IPS-18a (cell line): ENCODE data around the gene SCAMP2.

Source experiments
- H3K27ac ChIP-seq: one replicate; pipeline ENCODE4 v1.5.1; 2013; ENCODE audit warnings: low read length
- H3K27me3 ChIP-seq: one replicate; pipeline ENCODE4 v1.6.1; 2013; ENCODE audit warnings: mild to moderate bottlenecking, low read length; ENCODE audit not compliant: control insufficient read depth, insufficient read depth
- H3K36me3 ChIP-seq: one replicate; pipeline ENCODE4 v1.6.1; 2013; ENCODE audit warnings: low read depth, low read length; ENCODE audit not compliant: control insufficient read depth
- H3K4me1 ChIP-seq: one replicate; pipeline ENCODE4 v1.6.1; 2013; ENCODE audit warnings: low read depth, low read length; ENCODE audit not compliant: control insufficient read depth
- H3K4me3 ChIP-seq: one replicate; pipeline ENCODE4 v1.5.1; 2013; ENCODE audit warnings: low read length
- H3K9ac ChIP-seq: one replicate; pipeline ENCODE4 v1.6.1; 2013; ENCODE audit warnings: mild to moderate bottlenecking, low read length, moderate library complexity
- H3K9me3 ChIP-seq: one replicate; pipeline ENCODE4 v1.6.1; 2013; ENCODE audit warnings: low read depth, low read length; ENCODE audit not compliant: control insufficient read depth

Gene SCAMP2

GRCh38 chr15:74841891-74842373, 31.2 kb downstream of the SCAMP2 start:
- Histone ChIP-seq H3K4me3 (peak overlapping the region; percentile 80), H3K27ac (no peak overlapping the region), H3K9ac (peak overlapping the region; percentile 94), H3K36me3 (peaks cover 7% of the 10 kb centered on the region), H3K4me1 (peaks cover 12% of the 10 kb centered on the region), H3K9me3 (no peaks in the 10 kb centered on the region), H3K27me3 (no peaks in the 10 kb centered on the region)

- H3K9ac ChIP-seq: no peak overlapping the region
- no peak overlapping the region for H3K27ac ChIP-seq
- peaks cover 7% of the 10 kb centered on the region for H3K36me3 ChIP-seq
These were observed 32.1 kb downstream of the SCAMP2 start for GRCh38 chr15:74840851-74841775.

GRCh38 chr15:74839526-74840395, 33.4 kb downstream of the SCAMP2 start:
- H3K4me1 ChIP-seq: peaks cover 12% of the 10 kb centered on the region
- H3K4me3 ChIP-seq: no peak overlapping the region
- peaks cover 6% of the 10 kb centered on the region for H3K36me3 ChIP-seq
- no peak overlapping the region for H3K9ac ChIP-seq
- no peaks in the 10 kb centered on the region for H3K9me3 ChIP-seq
- no peak overlapping the region for H3K27ac ChIP-seq
- no peaks in the 10 kb centered on the region for H3K27me3 ChIP-seq

More at GRCh38 chr15:74840851-74841775, 32.1 kb downstream of the SCAMP2 start:
- H3K27me3 ChIP-seq: no peaks in the 10 kb centered on the region
- H3K4me3 ChIP-seq: no peak overlapping the region
- peaks cover 12% of the 10 kb centered on the region for H3K4me1 ChIP-seq
- H3K9me3 ChIP-seq: no peaks in the 10 kb centered on the region

DNA sequence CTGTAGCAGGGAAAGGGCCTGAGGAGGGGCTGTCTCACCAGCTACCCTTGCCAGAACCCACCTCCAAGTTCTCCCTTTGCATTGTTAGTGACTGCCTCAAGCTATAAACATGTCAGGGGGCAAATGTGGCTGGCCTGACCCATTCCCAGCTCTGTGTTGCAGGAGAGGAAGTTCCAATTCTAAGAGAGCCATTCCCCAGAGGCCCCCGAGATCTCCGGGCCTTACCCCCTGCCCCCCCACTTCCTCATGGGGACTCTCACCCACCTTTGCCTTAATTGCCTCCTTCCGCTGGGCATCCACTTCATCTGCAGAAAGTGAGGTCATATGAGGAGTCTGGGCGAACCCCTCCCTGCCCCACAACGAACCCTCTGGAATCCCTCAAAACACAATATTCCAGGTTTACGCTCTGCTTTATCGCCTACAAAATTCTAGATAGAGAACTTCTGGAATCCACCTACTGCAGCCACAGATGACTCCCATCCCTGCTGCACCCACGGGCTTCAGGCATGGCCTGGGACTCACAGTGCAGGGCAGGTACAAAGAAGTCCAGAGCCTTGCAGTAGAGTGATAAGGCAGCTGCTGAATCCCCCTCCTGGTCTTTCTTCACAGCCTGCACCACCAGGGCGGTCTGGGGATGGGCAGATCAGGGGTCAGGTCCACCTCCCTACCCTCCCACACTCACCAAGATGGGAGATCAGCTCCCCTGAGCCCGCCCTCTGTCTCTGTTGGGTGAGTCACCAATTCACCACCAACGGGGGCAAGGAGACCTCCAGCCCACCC, 34.2 kb downstream of the SCAMP2 start:
- Histone ChIP-seq H3K27ac (no peak overlapping the region), H3K9ac (no peak overlapping the region), H3K27me3 (no peaks in the 10 kb centered on the region), H3K4me3 (no peak overlapping the region), H3K4me1 (peaks cover 12% of the 10 kb centered on the region), H3K36me3 (peaks cover 3% of the 10 kb centered on the region), H3K9me3 (no peaks in the 10 kb centered on the region)

GRCh38 chr15:74838137-74838516, 35.0 kb downstream of the SCAMP2 start:
- H3K36me3 ChIP-seq: peaks cover 3% of the 10 kb centered on the region
- H3K9me3 ChIP-seq: no peaks in the 10 kb centered on the region

DNA sequence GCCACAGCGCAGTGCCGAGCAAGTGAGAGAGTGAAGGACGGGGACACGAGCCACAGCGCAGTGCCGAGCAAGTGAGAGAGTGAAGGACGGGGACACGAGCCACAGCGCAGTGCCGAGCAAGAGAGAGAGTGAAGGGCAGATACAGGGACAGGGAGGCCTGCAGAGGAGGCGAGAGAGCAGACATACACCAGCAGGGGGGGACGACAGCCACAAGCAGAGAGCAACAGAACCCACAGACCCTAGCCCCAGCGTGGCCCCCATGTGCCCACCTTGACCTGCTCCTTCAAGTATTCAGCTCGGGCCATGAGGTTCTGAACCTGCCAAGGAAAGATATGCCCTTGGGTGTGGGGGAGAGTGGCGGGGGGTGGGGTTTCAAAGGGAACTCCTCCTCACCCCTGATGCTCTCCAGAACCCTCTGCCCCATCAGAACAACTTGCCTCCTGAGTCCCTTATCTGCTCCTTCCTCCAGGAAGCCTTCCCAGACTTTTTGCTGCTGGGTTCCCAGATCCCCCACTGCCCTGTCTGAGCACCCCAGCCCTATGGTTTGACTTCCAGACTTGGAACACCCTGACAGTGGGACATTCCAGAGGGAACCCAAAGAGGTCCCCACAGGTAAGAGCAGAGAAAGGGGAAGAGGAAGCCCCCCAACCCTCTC, 35.6 kb downstream of the SCAMP2 start:
- Histone ChIP-seq H3K4me3 (no peak overlapping the region), H3K9me3 (no peaks in the 10 kb centered on the region), H3K9ac (no peak overlapping the region), H3K27me3 (no peaks in the 10 kb centered on the region), H3K36me3 (peaks cover 3% of the 10 kb centered on the region), H3K4me1 (peaks cover 7% of the 10 kb centered on the region), H3K27ac (no peak overlapping the region)

More at GRCh38 chr15:74838137-74838516, 35.0 kb downstream of the SCAMP2 start:
- no peaks in the 10 kb centered on the region for H3K27me3 ChIP-seq
- H3K4me1 ChIP-seq: peaks cover 7% of the 10 kb centered on the region
- no peak overlapping the region for H3K9ac ChIP-seq
- H3K27ac ChIP-seq: no peak overlapping the region
- no peak overlapping the region for H3K4me3 ChIP-seq

- peaks cover 3% of the 10 kb centered on the region for H3K36me3 ChIP-seq
- H3K9me3 ChIP-seq: no peaks in the 10 kb centered on the region
- H3K27ac ChIP-seq: no peak overlapping the region
- no peak overlapping the region for H3K4me3 ChIP-seq
- H3K9ac ChIP-seq: no peak overlapping the region
- no peaks in the 10 kb centered on the region for H3K27me3 ChIP-seq
- H3K4me1 ChIP-seq: peaks cover 3% of the 10 kb centered on the region
These were observed 36.3 kb downstream of the SCAMP2 start for GRCh38 chr15:74836846-74837245.

- no peak overlapping the region for H3K27ac ChIP-seq
- H3K4me1 ChIP-seq: no peaks in the 10 kb centered on the region
These were observed 37.8 kb downstream of the SCAMP2 start for GRCh38 chr15:74835312-74835823.

DNA sequence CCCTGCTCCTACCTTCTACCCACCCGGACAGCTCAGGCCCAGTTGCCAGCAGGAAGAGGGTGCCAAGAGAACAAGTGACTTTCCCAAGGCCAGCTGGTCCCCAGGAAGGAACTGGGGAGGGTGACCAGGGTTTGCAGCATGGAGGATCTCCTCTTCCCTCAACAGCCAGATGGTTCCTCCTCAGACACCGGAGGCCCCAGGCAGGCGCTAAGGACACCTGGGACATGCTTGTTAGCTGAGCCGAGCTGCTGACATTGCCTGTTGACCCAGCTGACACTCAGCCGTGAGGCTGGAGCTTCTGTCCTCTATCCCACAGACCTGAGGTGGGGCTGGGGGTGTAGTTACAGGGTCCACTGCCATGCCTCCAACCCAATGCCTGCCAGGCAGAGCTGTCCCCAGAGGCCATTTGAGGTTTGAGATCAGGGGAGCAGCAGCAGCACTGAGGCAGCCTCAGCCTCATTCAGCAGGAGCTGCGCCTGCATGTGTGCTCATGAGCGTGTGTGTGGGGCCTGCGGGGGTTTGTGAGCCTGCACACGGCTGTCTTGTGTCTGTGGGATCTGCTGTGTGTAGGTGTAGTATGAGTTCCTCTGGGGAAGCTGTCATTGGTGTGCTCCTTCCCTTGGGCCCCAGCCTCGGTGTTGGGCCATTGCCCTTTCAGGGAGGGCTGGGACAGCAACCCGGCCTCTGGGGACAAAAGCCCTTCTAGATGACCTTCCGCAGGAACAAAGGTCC, 39.6 kb downstream of the SCAMP2 start:
- Histone ChIP-seq H3K27ac (no peak overlapping the region), H3K9ac (no peak overlapping the region), H3K4me3 (no peak overlapping the region), H3K9me3 (no peaks in the 10 kb centered on the region), H3K27me3 (peaks cover 6% of the 10 kb centered on the region), H3K4me1 (no peaks in the 10 kb centered on the region), H3K36me3 (peaks cover 2% of the 10 kb centered on the region)

More at GRCh38 chr15:74835312-74835823, 37.8 kb downstream of the SCAMP2 start:
- Histone ChIP-seq H3K4me3 (no peak overlapping the region), H3K27me3 (no peaks in the 10 kb centered on the region), H3K36me3 (peaks cover 3% of the 10 kb centered on the region), H3K9me3 (no peaks in the 10 kb centered on the region), H3K9ac (no peak overlapping the region)

GRCh38 chr15:74832826-74833225, 40.3 kb downstream of the SCAMP2 start:
- no peaks in the 10 kb centered on the region for H3K9me3 ChIP-seq
- peaks cover 14% of the 10 kb centered on the region for H3K27me3 ChIP-seq
- no peak overlapping the region for H3K27ac ChIP-seq
- no peaks in the 10 kb centered on the region for H3K36me3 ChIP-seq
- H3K4me3 ChIP-seq: no peak overlapping the region
- no peaks in the 10 kb centered on the region for H3K4me1 ChIP-seq
- H3K9ac ChIP-seq: no peak overlapping the region
